ENCODE measurements around the gene FHOD3.
"Not testable (repeated sequence)": the region's sequence is repeated elsewhere in the genome, so short reads cannot be mapped to it uniquely, and the experiment has no call there.

The FHOD3 gene

GRCh38 chr18:36814994-36815393, 517.5 kb downstream of the FHOD3 start:
- no peak for DNase-seq

- DNase-seq: not testable (repeated sequence)
Measured at GRCh38 chr18:36816096-36816495, 518.6 kb downstream of the FHOD3 start.

- DNase-seq: no peak
Measured at GRCh38 chr18:36817039-36817438, 519.5 kb downstream of the FHOD3 start.

- DNase-seq: no peak
Measured at GRCh38 chr18:36818652-36819051, 521.1 kb downstream of the FHOD3 start.

GRCh38 chr18:36819621-36820020, 522.1 kb downstream of the FHOD3 start:
- no peak for DNase-seq

GRCh38 chr18:36821681-36822080, 524.2 kb downstream of the FHOD3 start:
- DNase-seq: no peak

- no peak for DNase-seq
Measured at GRCh38 chr18:36825526-36825925, 528.0 kb downstream of the FHOD3 start.

GRCh38 chr18:36826556-36826955, 529.0 kb downstream of the FHOD3 start:
- DNase-seq: no peak

- no peak for DNase-seq
Measured at GRCh38 chr18:36828157-36828629, 530.7 kb downstream of the FHOD3 start.

- DNase-seq: peak; percentile 87
Measured at GRCh38 chr18:36828630-36829361, 531.3 kb downstream of the FHOD3 start, which contains the start of the genes KIAA1328 and TPGS2. KIAA1328 (plus strand) TSS chr18:36829127; CDS start chr18:36829139, 12 bp downstream. TPGS2 (minus strand) TSS chr18:36829002; CDS start chr18:36828767, 235 bp downstream.

Data from stimulated activated CD4-positive, alpha-beta T cell treated with anti-CD3 and anti-CD28 coated beads, Interleukin-1b, Interleukin-23, amount 100 ng/mL, for 48 hours (primary cell).